CD14-positive monocyte (primary cell): Measurements from ENCODE around the gene SF1. TPM values are rescaled to one million over a fixed set of nuclear protein-coding genes. Genes with fewer than 3 reads are reported as not detected.
A peak's percentile ranks its signal among the peaks of the same experiment; 100 is the strongest.

ENCODE experiments used
- DNase-seq, 3 donors: peaks; one replicate each; pipeline ENCODE4 v3.0.0-alpha.2; 2011 to 2022
- H2AFZ ChIP-seq: 2 replicates; pipeline ENCODE4 v1.6.0; 2012; ENCODE audit warnings: mild to moderate bottlenecking, low read depth, low read length, inconsistent platforms; ENCODE audit not compliant: insufficient read depth, poor library complexity, severe bottlenecking
- H3K27ac ChIP-seq, 2 donors: 1 replicate in 1 of 2; 2 replicates in 1 of 2; pipeline ENCODE4 v1.5.1; 2012 to 2013; ENCODE audit warnings: low read length in 2 of 2, control low read depth in 1 of 2, inconsistent platforms in 1 of 2, low read depth in 1 of 2, mild to moderate bottlenecking in 1 of 2
- H3K27me3 ChIP-seq, 2 donors: one replicate each; pipeline versions ENCODE4 v1.6.0 to v1.6.1; 2011 to 2013; ENCODE audit warnings: low read length in 2 of 2; ENCODE audit not compliant: control insufficient read depth in 2 of 2, insufficient read depth in 2 of 2
- H3K36me3 ChIP-seq, 2 donors: replicated peaks in 1 of 2; 1 replicate in 1 of 2; 2 replicates in 1 of 2; pipeline versions ENCODE4 v1.5.1 to v1.6.1; 2012 to 2013; ENCODE audit warnings: low read length in 2 of 2, control low read depth in 1 of 2, inconsistent platforms in 1 of 2, mild to moderate bottlenecking in 1 of 2; ENCODE audit not compliant: insufficient read depth in 2 of 2, control insufficient read depth in 1 of 2
- H3K4me1 ChIP-seq, 2 donors: 1 replicate in 1 of 2; 2 replicates in 1 of 2; pipeline versions ENCODE4 v1.5.1 to v1.6.1; 2012 to 2013; ENCODE audit warnings: low read length in 2 of 2, control low read depth in 1 of 2, inconsistent platforms in 1 of 2, mild to moderate bottlenecking in 1 of 2, moderate library complexity in 1 of 2; ENCODE audit not compliant: insufficient read depth in 2 of 2, control insufficient read depth in 1 of 2
- H3K4me2 ChIP-seq: replicated peaks from 2 replicates; pipeline ENCODE3; 2012; ENCODE audit warnings: low read length, moderate library complexity, mild to moderate bottlenecking; ENCODE audit not compliant: poor library complexity, severe bottlenecking; ENCODE audit errors: extremely low read depth
- H3K4me3 ChIP-seq, 3 experiments: fragments of 200-600 bp in 1 of 3; sonication (generic) in 1 of 3; replicated peaks in 1 of 3; 1 replicate in 2 of 3; 2 replicates in 1 of 3; pipeline ENCODE4 v1.5.1; 2011 to 2013; ENCODE audit warnings: low read length in 3 of 3, mild to moderate bottlenecking in 3 of 3, control low read depth in 2 of 3, low read depth in 2 of 3, inconsistent platforms in 1 of 3, moderate library complexity in 1 of 3
- H3K79me2 ChIP-seq: 2 replicates; pipeline ENCODE4 v1.6.0; 2012; ENCODE audit warnings: mild to moderate bottlenecking, control low read depth, inconsistent platforms, low read length, moderate library complexity; ENCODE audit not compliant: insufficient read depth
- H3K9ac ChIP-seq: 2 replicates; pipeline ENCODE4 v1.6.0; 2017; ENCODE audit warnings: low read length, mild to moderate bottlenecking; ENCODE audit not compliant: insufficient read depth, poor library complexity, severe bottlenecking
- H3K9me3 ChIP-seq, 2 donors: replicated peaks in 1 of 2; 1 replicate in 1 of 2; 2 replicates in 1 of 2; pipeline versions ENCODE4 v1.5.1 to v1.6.1; 2012 to 2013; ENCODE audit warnings: low read length in 2 of 2, control low read depth in 1 of 2; ENCODE audit not compliant: control insufficient read depth in 1 of 2, insufficient read depth in 1 of 2
- H4K20me1 ChIP-seq: 2 replicates; pipeline ENCODE4 v1.6.0; 2012; ENCODE audit warnings: mild to moderate bottlenecking, low read length, control low read depth, moderate library complexity; ENCODE audit not compliant: insufficient read depth
- H3K27ac Mint-ChIP-seq, 7 donors: one replicate each; pipeline ENCODE4 v1.8.0; 2020; ENCODE audit warnings: mild to moderate bottlenecking in 7 of 7, mixed read lengths in 7 of 7, moderate library complexity in 6 of 7, inconsistent platforms in 2 of 7
- H3K27me3 Mint-ChIP-seq, 3 donors: one replicate each; pipeline ENCODE4 v1.8.0; 2021 to 2022; ENCODE audit warnings: low read depth in 3 of 3, mild to moderate bottlenecking in 3 of 3, mixed read lengths in 3 of 3, moderate library complexity in 3 of 3, inconsistent platforms in 1 of 3
- H3K36me3 Mint-ChIP-seq, 2 donors: one replicate each; pipeline ENCODE4 v1.8.0; 2020; ENCODE audit warnings: mixed read lengths in 2 of 2, inconsistent platforms in 1 of 2, mild to moderate bottlenecking in 1 of 2
- H3K4me1 Mint-ChIP-seq: one replicate; pipeline ENCODE4 v1.8.0; 2020; ENCODE audit warnings: mild to moderate bottlenecking, mixed read lengths
- H3K4me3 Mint-ChIP-seq, 2 donors: one replicate each; pipeline ENCODE4 v1.8.0; 2020; ENCODE audit warnings: mild to moderate bottlenecking in 2 of 2, mixed read lengths in 2 of 2, moderate library complexity in 1 of 2
- H3K9me3 Mint-ChIP-seq, 7 donors: one replicate each; pipeline ENCODE4 v1.8.0; 2020 to 2022; ENCODE audit warnings: mixed read lengths in 7 of 7, mild to moderate bottlenecking in 6 of 7, moderate library complexity in 6 of 7, inconsistent platforms in 2 of 7
- CTCF ChIP-seq: fragments of 200-600 bp; IDR thresholded peaks from one replicate; pipeline ENCODE4 v1.8.0; 2022; ENCODE audit warnings: antibody characterized with exemption, mild to moderate bottlenecking
- WGBS: methylation state at CpG from one replicate; pipeline ENCODE4 v1.1.5; 2013; ENCODE audit warnings: missing lambda C conversion rate; ENCODE audit not compliant: insufficient coverage; 5-methylcytosine and 5-hydroxymethylcytosine counted together
- intact Hi-C, 2 donors: fragments of 100-400 bp; cut with micrococcal nuclease; formaldehyde crosslinking; loops; one replicate each; pipeline versions ENCODE4 v1.15.0 to v1.15.1; 2023
- polyA plus RNA-seq, 3 donors: library from polyadenylated mRNA; depleted of rRNA in 1 of 3; unstranded in 2 of 3; stranded (reverse) in 1 of 3; fragments of 300-500 nt in 2 of 3; fragments of >200 nt in 1 of 3; fragmentation: Illumina TruSeq in 2 of 3; gene quantifications; 1 replicate in 2 of 3; 2 replicates in 1 of 3; pipeline ENCODE4 v1.2.3, GENCODE V29; 2012 to 2021

Gene SF1
- polyA plus RNA-seq, 3 donors: 31.6 to 302 (median 47.7) TPM

GRCh38 chr11:64724863-64725532, 53.3 kb downstream of the SF1 start:
- Histone ChIP-seq H3K27ac (no peak overlapping the region), H3K4me3 (no peak overlapping the region), H3K4me2 (no peak overlapping the region), H3K79me2 (no peaks in the 10 kb centered on the region), H4K20me1 (peaks cover 43% of the 10 kb centered on the region), H3K9me3 (no peaks in the 10 kb centered on the region), H3K36me3 (peaks cover 23 to 41% of the 10 kb centered on the region in 2 donors), H3K9ac (no peak overlapping the region), H3K27me3 (peaks cover 5 to 18% of the 10 kb centered on the region in 2 donors), H3K4me1 (peaks cover 15 to 32% of the 10 kb centered on the region in 2 donors), H2AFZ (no peak overlapping the region)
- DNase-seq: no peak
- Mint-ChIP-seq H3K36me3 (peaks cover 29 to 34% of the 10 kb centered on the region in 2 donors), H3K27ac (peak overlapping the region in 3 of 7 donors; percentile 1 to 82 (median 64)), H3K4me3 (no peak overlapping the region), H3K27me3 (peaks cover 16 to 28% (median 17%) of the 10 kb centered on the region in 3 donors), H3K4me1 (peaks cover 24% of the 10 kb centered on the region), H3K9me3 (no peaks in the 10 kb centered on the region)
- TF ChIP-seq CTCF: no peak
- intact Hi-C loops: loop anchor here (5.0 kb wide), 2 partner anchors 73 to 238 kb away; no protein-coding TSS in a partner anchor
- no CpG with 5 or more reads among the region's 7 CpGs for WGBS

GRCh38 chr11:64723907-64724862, 54.2 kb downstream of the SF1 start:
- intact Hi-C loops: loop anchor here (2.0 to 5.0 kb wide), 3 partner anchors 72 to 237 kb away; no protein-coding TSS in a partner anchor
- H3K36me3 Mint-ChIP-seq: peaks cover 24 to 28% of the 10 kb centered on the region in 2 donors
- H3K27me3 Mint-ChIP-seq: peaks cover 17 to 28% (median 18%) of the 10 kb centered on the region in 3 donors
- peaks cover 18 to 33% of the 10 kb centered on the region in 2 donors for H3K36me3 ChIP-seq
- peaks cover 5 to 18% of the 10 kb centered on the region in 2 donors for H3K27me3 ChIP-seq
- H3K4me3 ChIP-seq: peak overlapping the region in 1 of 3 experiments; percentile 90
- no peak for TF ChIP-seq CTCF
- H3K4me1 Mint-ChIP-seq: peaks cover 24% of the 10 kb centered on the region
- H3K27ac ChIP-seq: no peak overlapping the region
- no peak for DNase-seq
- H3K27ac Mint-ChIP-seq: no peak overlapping the region
- H3K79me2 ChIP-seq: no peaks in the 10 kb centered on the region
- no peaks in the 10 kb centered on the region for H3K9me3 ChIP-seq
- peak overlapping the region; percentile 97 for H2AFZ ChIP-seq
- no peak overlapping the region for H3K9ac ChIP-seq
- H4K20me1 ChIP-seq: peaks cover 36% of the 10 kb centered on the region
- H3K4me3 Mint-ChIP-seq: peak overlapping the region in 1 of 2 donors; percentile 71
- H3K4me1 ChIP-seq: peaks cover 15 to 32% of the 10 kb centered on the region in 2 donors
- H3K9me3 Mint-ChIP-seq: no peaks in the 10 kb centered on the region
- 73% methylated on average over 3 of the region's 9 CpGs for WGBS
- H3K4me2 ChIP-seq: peak overlapping the region; percentile 100
